ENCODE data around the gene CAAP1. TPM values are rescaled to one million over a fixed set of nuclear protein-coding genes. Genes with fewer than 3 reads are reported as not detected.
A peak's percentile ranks its signal among the peaks of the same experiment; 100 is the strongest.
"Not testable (repeated sequence)": the region's sequence is repeated elsewhere in the genome, so short reads cannot be mapped to it uniquely, and the experiment has no call there.

The CAAP1 gene
- total RNA-seq, 1 donor from 2014 or later, result 19.8 TPM

GRCh38 chr9:26893030-26893676 is 551 bp upstream of the CAAP1 start:
- H3K36me3 Mint-ChIP-seq (ENCODE audit: low read depth), result peaks cover 8% of the 10 kb centered on the region
- H3K9me3 Mint-ChIP-seq, result no peaks in the 10 kb centered on the region
- peak overlapping the region; percentile 96 for H3K4me3 Mint-ChIP-seq
- peak overlapping the region; percentile 100 for H3K27ac Mint-ChIP-seq
- DNase-seq (ENCODE audit: low spot score), result no peak
- H3K4me1 Mint-ChIP-seq (ENCODE audit: low read depth), result peaks cover 31% of the 10 kb centered on the region
- H3K27me3 Mint-ChIP-seq (ENCODE audit: insufficient read depth), result no peaks in the 10 kb centered on the region
- intact Hi-C loops (cut with micrococcal nuclease), result loop anchor here (5.0 kb wide), 2 partner anchors 384 to 474 kb away; no protein-coding TSS in a partner anchor

- Mint-ChIP-seq H3K9me3 (no peaks in the 10 kb centered on the region), H3K27ac (peak overlapping the region; percentile 100), H3K36me3 (ENCODE audit: low read depth) (peaks cover 9% of the 10 kb centered on the region), H3K27me3 (ENCODE audit: insufficient read depth) (no peaks in the 10 kb centered on the region), H3K4me3 (peak overlapping the region; percentile 96), H3K4me1 (ENCODE audit: low read depth) (peaks cover 35% of the 10 kb centered on the region)
- DNase-seq (ENCODE audit: low spot score), result no peak
- intact Hi-C loops (cut with micrococcal nuclease), result loop anchor here (1.0 to 5.0 kb wide), 5 partner anchors 56 to 682 kb away; partner anchors contain the start of genes C9orf72, IFT74 and PLAA
These were observed 876 bp downstream of the CAAP1 start for GRCh38 chr9:26891726-26892125.

GRCh38 chr9:26888271-26888670 is 4.3 kb downstream of the CAAP1 start:
- intact Hi-C loops (cut with micrococcal nuclease), result no loop called here
- Mint-ChIP-seq H3K36me3 (ENCODE audit: low read depth) (peaks cover 15% of the 10 kb centered on the region), H3K27me3 (ENCODE audit: insufficient read depth) (no peaks in the 10 kb centered on the region), H3K27ac (peak overlapping the region; percentile 2), H3K4me1 (ENCODE audit: low read depth) (peaks cover 34% of the 10 kb centered on the region), H3K4me3 (no peak overlapping the region), H3K9me3 (no peaks in the 10 kb centered on the region)
- no peak for DNase-seq (ENCODE audit: low spot score)

DNA sequence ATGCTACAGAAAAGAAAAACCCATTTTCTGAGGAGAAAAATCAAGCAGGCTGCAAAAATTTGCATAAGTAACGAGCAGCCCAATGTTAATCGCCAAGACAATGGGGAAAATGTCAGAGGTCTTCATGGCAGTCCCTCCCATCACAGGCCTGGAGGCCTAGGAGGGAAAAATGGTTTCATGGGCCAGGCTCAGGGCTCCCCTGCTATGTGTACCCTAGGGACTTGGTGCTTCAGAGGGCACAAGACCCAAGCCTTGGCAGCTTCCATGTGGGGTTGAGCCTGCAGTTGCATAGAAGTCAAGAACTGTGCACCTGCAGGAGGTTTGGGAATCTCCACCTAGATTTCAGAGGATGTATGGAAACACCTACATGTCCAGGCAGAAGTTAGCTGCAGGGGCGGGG is 10.4 kb downstream of the CAAP1 start:
- no peaks in the 10 kb centered on the region for H3K27me3 Mint-ChIP-seq (ENCODE audit: insufficient read depth)
- H3K9me3 Mint-ChIP-seq, result peaks cover 4% of the 10 kb centered on the region
- intact Hi-C loops (cut with micrococcal nuclease), result no loop called here
- H3K27ac Mint-ChIP-seq, result no peak overlapping the region
- H3K4me3 Mint-ChIP-seq, result no peak overlapping the region
- H3K36me3 Mint-ChIP-seq (ENCODE audit: low read depth), result peaks cover 49% of the 10 kb centered on the region
- no peaks in the 10 kb centered on the region for H3K4me1 Mint-ChIP-seq (ENCODE audit: low read depth)
- no peak for DNase-seq (ENCODE audit: low spot score)

GRCh38 chr9:26880262-26880661 is 12.3 kb downstream of the CAAP1 start:
- DNase-seq (ENCODE audit: low spot score), result no peak
- Mint-ChIP-seq H3K27me3 (ENCODE audit: insufficient read depth) (no peaks in the 10 kb centered on the region), H3K36me3 (ENCODE audit: low read depth) (peaks cover 50% of the 10 kb centered on the region)

GRCh38 chr9:26875155-26875554 is 17.4 kb downstream of the CAAP1 start:
- H3K27me3 Mint-ChIP-seq (ENCODE audit: insufficient read depth); H3K4me1 Mint-ChIP-seq (ENCODE audit: low read depth); DNase-seq (ENCODE audit: low spot score); H3K4me3 Mint-ChIP-seq; intact Hi-C loops (cut with micrococcal nuclease); H3K27ac Mint-ChIP-seq; H3K9me3 Mint-ChIP-seq: not testable (repeated sequence)
- H3K36me3 Mint-ChIP-seq (ENCODE audit: low read depth), result peaks cover 28% of the 10 kb centered on the region

More at GRCh38 chr9:26880262-26880661, 12.3 kb downstream of the CAAP1 start:
- intact Hi-C loops (cut with micrococcal nuclease), result no loop called here
- no peak overlapping the region for H3K4me3 Mint-ChIP-seq
- no peaks in the 10 kb centered on the region for H3K4me1 Mint-ChIP-seq (ENCODE audit: low read depth)
- peaks cover 4% of the 10 kb centered on the region for H3K9me3 Mint-ChIP-seq
- H3K27ac Mint-ChIP-seq, result no peak overlapping the region

DNA sequence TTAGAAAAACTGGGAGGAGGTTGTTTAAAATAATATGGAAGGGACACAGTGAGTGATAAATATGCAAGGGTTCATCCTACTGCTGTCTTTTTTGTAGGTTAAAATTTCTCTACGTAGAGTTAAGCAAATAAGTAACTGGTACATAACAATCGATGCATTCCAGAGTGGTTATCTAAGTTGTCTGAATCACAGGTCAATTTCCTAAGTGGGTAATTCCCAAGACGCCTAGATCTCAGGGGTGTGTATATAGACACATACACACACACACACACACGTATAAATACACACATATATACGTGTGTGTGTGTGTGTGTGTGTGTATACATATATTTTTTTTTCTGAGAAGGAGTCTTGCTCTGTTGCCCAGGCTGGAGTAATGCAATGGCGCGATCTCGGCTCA is 22.3 kb downstream of the CAAP1 start:
- Mint-ChIP-seq H3K4me1 (ENCODE audit: low read depth) (no peaks in the 10 kb centered on the region), H3K4me3 (no peak overlapping the region), H3K27me3 (ENCODE audit: insufficient read depth) (no peaks in the 10 kb centered on the region), H3K27ac (no peak overlapping the region), H3K36me3 (ENCODE audit: low read depth) (peaks cover 12% of the 10 kb centered on the region), H3K9me3 (no peaks in the 10 kb centered on the region)
- intact Hi-C loops (cut with micrococcal nuclease), result no loop called here
- no peak for DNase-seq (ENCODE audit: low spot score)

DNA sequence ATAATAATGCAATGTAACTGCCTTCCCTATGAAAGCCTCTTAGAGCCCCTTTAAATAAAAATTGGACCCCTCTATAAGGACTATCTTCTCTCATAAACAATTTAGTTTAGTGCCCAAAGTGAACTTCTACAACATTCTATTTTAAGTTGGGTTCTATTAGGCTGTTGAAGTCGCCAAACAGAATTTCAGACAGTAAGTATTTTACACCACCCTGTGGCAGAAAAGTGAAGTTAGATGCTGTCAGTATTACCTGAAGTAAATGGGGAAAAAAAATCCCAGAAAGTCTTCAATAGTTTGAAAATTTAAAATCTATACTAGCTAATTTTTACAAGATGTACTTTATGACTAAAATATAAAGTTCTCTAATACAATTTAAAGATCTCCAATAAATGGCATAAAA is 29.5 kb downstream of the CAAP1 start:
- DNase-seq (ENCODE audit: low spot score), result no peak
- no peaks in the 10 kb centered on the region for H3K27me3 Mint-ChIP-seq (ENCODE audit: insufficient read depth)
- H3K4me1 Mint-ChIP-seq (ENCODE audit: low read depth), result no peaks in the 10 kb centered on the region
- H3K27ac Mint-ChIP-seq, result no peak overlapping the region
- peaks cover 8% of the 10 kb centered on the region for H3K36me3 Mint-ChIP-seq (ENCODE audit: low read depth)
- intact Hi-C loops (cut with micrococcal nuclease), result no loop called here
- no peaks in the 10 kb centered on the region for H3K9me3 Mint-ChIP-seq
- H3K4me3 Mint-ChIP-seq, result no peak overlapping the region

DNA sequence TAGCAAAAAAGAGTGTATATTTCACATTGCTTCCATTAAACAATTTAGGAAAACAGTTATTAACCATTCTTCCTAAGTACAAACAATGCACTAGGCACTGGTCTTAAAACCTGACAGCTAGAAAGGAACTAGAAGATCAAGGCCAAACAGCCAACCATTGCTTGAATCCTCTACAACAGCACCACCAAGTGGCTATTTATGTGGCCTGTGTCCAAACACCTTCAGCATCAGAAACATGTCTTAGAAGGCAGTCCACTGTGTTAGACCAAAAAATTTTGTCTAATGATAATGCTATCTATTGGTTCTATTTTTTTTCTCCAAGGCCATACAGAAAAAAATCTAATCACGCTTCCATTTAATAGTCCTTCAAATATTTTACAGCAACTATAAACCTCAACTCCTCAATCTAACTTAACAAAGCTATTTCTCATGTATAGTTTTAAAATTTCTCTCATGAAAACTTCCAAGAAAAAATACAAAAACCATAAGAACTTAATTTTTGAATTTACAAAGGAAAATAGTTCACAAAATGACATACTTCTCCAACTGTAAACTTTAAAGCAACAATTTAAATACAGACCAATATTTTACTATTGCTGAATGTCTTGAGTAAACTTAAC is 36.1 kb downstream of the CAAP1 start:
- H3K4me3 Mint-ChIP-seq, result no peak overlapping the region
- H3K4me1 Mint-ChIP-seq (ENCODE audit: low read depth), result no peaks in the 10 kb centered on the region
- no peaks in the 10 kb centered on the region for H3K27me3 Mint-ChIP-seq (ENCODE audit: insufficient read depth)
- peaks cover 17% of the 10 kb centered on the region for H3K36me3 Mint-ChIP-seq (ENCODE audit: low read depth)
- no peaks in the 10 kb centered on the region for H3K9me3 Mint-ChIP-seq
- intact Hi-C loops (cut with micrococcal nuclease), result loop anchor here (1.0 to 5.0 kb wide), 2 partner anchors 112 to 524 kb away; no protein-coding TSS in a partner anchor
- DNase-seq (ENCODE audit: low spot score), result no peak
- H3K27ac Mint-ChIP-seq, result no peak overlapping the region

DNA sequence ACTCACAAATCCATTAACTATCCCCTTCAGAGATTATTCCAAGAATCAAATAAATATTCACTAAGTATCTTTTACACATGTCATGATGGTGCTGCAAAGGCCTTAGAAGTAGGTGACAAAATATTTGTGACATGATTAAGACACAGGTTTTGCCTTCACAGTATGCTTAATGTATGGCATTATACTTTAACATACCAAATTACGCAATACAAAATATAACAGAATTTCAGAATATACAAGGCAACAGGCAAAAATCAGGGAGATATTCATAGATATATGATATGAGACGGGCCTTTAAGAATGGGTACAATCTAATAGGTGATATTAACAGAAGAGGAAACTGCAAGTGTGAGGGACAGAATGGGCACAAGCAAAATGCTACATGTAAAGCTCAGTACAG is 41.6 kb downstream of the CAAP1 start:
- no peaks in the 10 kb centered on the region for H3K27me3 Mint-ChIP-seq (ENCODE audit: insufficient read depth)
- DNase-seq (ENCODE audit: low spot score), result no peak
- H3K27ac Mint-ChIP-seq, result no peak overlapping the region
- peaks cover 9% of the 10 kb centered on the region for H3K36me3 Mint-ChIP-seq (ENCODE audit: low read depth)
- intact Hi-C loops (cut with micrococcal nuclease), result no loop called here
- no peaks in the 10 kb centered on the region for H3K9me3 Mint-ChIP-seq
- no peak overlapping the region for H3K4me3 Mint-ChIP-seq
- H3K4me1 Mint-ChIP-seq (ENCODE audit: low read depth), result no peaks in the 10 kb centered on the region

GRCh38 chr9:26833792-26834191 is 58.8 kb downstream of the CAAP1 start:
- Mint-ChIP-seq H3K27ac (no peak overlapping the region), H3K36me3 (ENCODE audit: low read depth) (peaks cover 9% of the 10 kb centered on the region), H3K9me3 (peaks cover 10% of the 10 kb centered on the region), H3K27me3 (ENCODE audit: insufficient read depth) (no peaks in the 10 kb centered on the region), H3K4me3 (no peak overlapping the region), H3K4me1 (ENCODE audit: low read depth) (no peaks in the 10 kb centered on the region)
- intact Hi-C loops (cut with micrococcal nuclease), result no loop called here
- no peak for DNase-seq (ENCODE audit: low spot score)

DNA sequence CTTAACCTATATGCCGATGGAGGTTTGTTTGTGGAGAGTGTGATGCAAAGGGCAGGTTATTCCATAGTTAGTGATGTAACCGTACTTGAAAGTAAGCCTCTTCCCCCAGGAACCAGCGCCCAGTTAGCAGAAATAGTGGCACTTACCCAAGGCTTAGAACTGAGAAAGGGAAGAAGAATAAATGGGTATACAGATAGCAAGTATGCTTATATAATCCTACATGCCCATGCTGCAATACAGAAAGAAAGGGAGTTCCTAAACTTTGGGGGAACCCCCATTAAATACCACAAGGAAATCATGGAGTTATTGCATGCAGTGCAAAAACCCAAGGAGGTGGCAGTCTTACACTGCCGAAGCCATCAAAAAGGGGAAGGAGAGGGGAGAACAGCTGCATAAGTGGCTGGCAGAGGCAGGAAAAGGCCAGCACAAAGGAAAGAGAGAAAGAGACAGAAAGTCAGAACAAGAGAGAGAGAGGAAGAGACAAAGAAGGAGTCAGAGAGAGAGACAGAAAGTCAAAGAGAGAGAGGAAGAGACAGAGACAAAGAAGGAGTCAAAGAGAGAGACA is 64.1 kb downstream of the CAAP1 start:
- H3K4me1 Mint-ChIP-seq (ENCODE audit: low read depth); DNase-seq (ENCODE audit: low spot score); H3K4me3 Mint-ChIP-seq; intact Hi-C loops (cut with micrococcal nuclease); H3K27ac Mint-ChIP-seq; H3K36me3 Mint-ChIP-seq (ENCODE audit: low read depth); H3K27me3 Mint-ChIP-seq (ENCODE audit: insufficient read depth); H3K9me3 Mint-ChIP-seq: not testable (repeated sequence)

GRCh38 chr9:26814799-26815198 is 77.8 kb downstream of the CAAP1 start:
- Mint-ChIP-seq H3K27ac (no peak overlapping the region), H3K4me3 (no peak overlapping the region), H3K9me3 (no peaks in the 10 kb centered on the region), H3K4me1 (ENCODE audit: low read depth) (no peaks in the 10 kb centered on the region), H3K36me3 (ENCODE audit: low read depth) (no peaks in the 10 kb centered on the region), H3K27me3 (ENCODE audit: insufficient read depth) (no peaks in the 10 kb centered on the region)
- intact Hi-C loops (cut with micrococcal nuclease), result no loop called here
- DNase-seq (ENCODE audit: low spot score), result no peak

Data from activated T-helper 1 cell treated with anti-CD3 and anti-CD28 coated beads, Interleukin-12 subunit alpha, Interleukin-12 subunit beta, Interleukin-2, Interleukin-4 antibody, amounts not matched to agents 30 ng/mL and 10 ng/mL and 1 ng/mL, durations not matched to agents 14 hours and 24 hours and 36 hours (primary cell).